SK-N-SH treated with all-trans-retinoic acid at 6 μM for 48 hours (cell line): ENCODE results near the gene MTMR3.

Source experiments
- ATAC-seq: fragments of 200-7000 bp; cut with Tn5 transposase; 3 replicates; pipeline ENCODE4 v1.9.1; 2020; ENCODE audit warnings: mild to moderate bottlenecking, moderate library complexity
- ARNTL ChIP-seq: fragments of 450-650 bp; formaldehyde crosslinking; IDR thresholded peaks from 2 replicates; pipeline ENCODE4 v1.5.0; 2020; ENCODE audit warnings: low read depth, mild to moderate bottlenecking, moderate library complexity, borderline replicate concordance
- CREB5 ChIP-seq: fragments of 250-450 bp; sonication (Bioruptor Pico); IDR thresholded peaks from 2 replicates; pipeline ENCODE4 v1.5.1; 2020; ENCODE audit warnings: low read depth, mild to moderate bottlenecking, moderate library complexity
- CSDC2 ChIP-seq: fragments of 250-450 bp; sonication (Bioruptor Pico); IDR thresholded peaks from 2 replicates; pipeline ENCODE4 v1.5.0; 2020; ENCODE audit warnings: mild to moderate bottlenecking, moderate library complexity
- CSRNP3 ChIP-seq: fragments of 250-450 bp; sonication (Bioruptor Pico); IDR thresholded peaks from 2 replicates; pipeline ENCODE4 v1.5.1; 2021; ENCODE audit warnings: mild to moderate bottlenecking, moderate library complexity
- GLIS3 ChIP-seq: fragments of 250-450 bp; sonication (Bioruptor Pico); IDR thresholded peaks from 2 replicates; pipeline ENCODE4 v1.5.0; 2020; ENCODE audit warnings: mild to moderate bottlenecking, moderate library complexity
- ISL1 ChIP-seq: fragments of 250-450 bp; sonication (Bioruptor Pico); IDR thresholded peaks from 2 replicates; pipeline ENCODE4 v2.1.2; 2022; ENCODE audit warnings: mild to moderate bottlenecking, moderate library complexity
- OSR1 ChIP-seq: fragments of 250-450 bp; sonication (Bioruptor Pico); IDR thresholded peaks from 2 replicates; pipeline ENCODE4 v1.8.0; 2022; ENCODE audit warnings: moderate library complexity, mild to moderate bottlenecking, inconsistent platforms
- PATZ1 ChIP-seq: fragments of 250-450 bp; sonication (Bioruptor Pico); IDR thresholded peaks from 2 replicates; pipeline ENCODE4 v1.8.0; 2020; ENCODE audit warnings: mild to moderate bottlenecking, moderate library complexity, borderline replicate concordance
- POU6F1 ChIP-seq: fragments of 250-450 bp; sonication (Bioruptor Pico); IDR thresholded peaks from 2 replicates; pipeline ENCODE4 v1.8.0; 2021; ENCODE audit warnings: low read depth, mild to moderate bottlenecking, moderate library complexity, borderline replicate concordance
- PPARA ChIP-seq: fragments of 250-450 bp; sonication (Bioruptor Pico); IDR thresholded peaks from 2 replicates; pipeline ENCODE4 v1.5.0; 2020; ENCODE audit warnings: mild to moderate bottlenecking, borderline replicate concordance
- SNAI2 ChIP-seq: fragments of 250-450 bp; sonication (Bioruptor Pico); IDR thresholded peaks from 2 replicates; pipeline ENCODE4 v1.5.0; 2020; ENCODE audit warnings: mild to moderate bottlenecking, moderate library complexity
- TCF4 ChIP-seq: fragments of 250-450 bp; sonication (Bioruptor Pico); IDR thresholded peaks from 2 replicates; pipeline ENCODE4 v1.8.0; 2021; ENCODE audit warnings: mild to moderate bottlenecking, moderate library complexity, borderline replicate concordance
- TOX ChIP-seq: fragments of 250-450 bp; sonication (Bioruptor Pico); IDR thresholded peaks from 2 replicates; pipeline ENCODE4 v1.8.0; 2021; ENCODE audit warnings: mild to moderate bottlenecking, moderate library complexity, borderline replicate concordance
- TSHZ2 ChIP-seq: fragments of 250-450 bp; sonication (Bioruptor Pico); IDR thresholded peaks from 2 replicates; pipeline ENCODE4 v1.5.0; 2020; ENCODE audit warnings: mild to moderate bottlenecking, moderate library complexity
- ZFP3 ChIP-seq: fragments of 250-450 bp; sonication (Bioruptor Pico); IDR thresholded peaks from 2 replicates; pipeline ENCODE4 v1.5.0; 2020; ENCODE audit warnings: mild to moderate bottlenecking, moderate library complexity
- ZFP30 ChIP-seq: fragments of 450-650 bp; formaldehyde crosslinking; IDR thresholded peaks from 2 replicates; pipeline ENCODE4 v1.5.0; 2022; ENCODE audit warnings: mild to moderate bottlenecking, moderate library complexity
- ZNF565 ChIP-seq: fragments of 450-650 bp; formaldehyde crosslinking; conservative IDR thresholded peaks from 2 replicates; pipeline ENCODE4 v1.5.0; 2020; ENCODE audit warnings: low read depth, mild to moderate bottlenecking, moderate library complexity
- ZNF70 ChIP-seq: fragments of 450-650 bp; formaldehyde crosslinking; IDR thresholded peaks from 2 replicates; pipeline ENCODE4 v1.5.0; 2020; ENCODE audit warnings: mild to moderate bottlenecking, moderate library complexity
- ZNF8 ChIP-seq: fragments of 450-650 bp; formaldehyde crosslinking; IDR thresholded peaks from 2 replicates; pipeline ENCODE4 v1.5.0; 2020; ENCODE audit warnings: mild to moderate bottlenecking, moderate library complexity

The MTMR3 gene

GRCh38 chr22:30021338-30021737 lies 138.4 kb downstream of the MTMR3 start (continued):
- TF ChIP-seq CREB5 (CRISPR knock-in tag), result no peak
- TF ChIP-seq ZFP30, result no peak
- TF ChIP-seq CSDC2, result no peak
- TF ChIP-seq POU6F1, result no peak
- no peak for TF ChIP-seq ZNF8 (CRISPR knock-in tag)

- no peak for TF ChIP-seq ZNF565 (CRISPR knock-in tag)
- no peak for TF ChIP-seq SNAI2
- TF ChIP-seq ZFP30, result no peak
- no peak for TF ChIP-seq OSR1 (CRISPR knock-in tag)
- no peak for TF ChIP-seq CSRNP3 (CRISPR knock-in tag)
- TF ChIP-seq GLIS3 (CRISPR knock-in tag), result no peak
- no peak for TF ChIP-seq TSHZ2
- no peak for TF ChIP-seq PPARA (CRISPR knock-in tag)
- no peak for TF ChIP-seq ZNF8 (CRISPR knock-in tag)
- TF ChIP-seq ZFP3, result no peak
- no peak for TF ChIP-seq ARNTL
- TF ChIP-seq ZNF70 (CRISPR knock-in tag), result no peak
- no peak for TF ChIP-seq ISL1 (CRISPR knock-in tag)
- TF ChIP-seq, all 23 proteins: peak for 0
- ATAC-seq, result no peak
Observed at GRCh38 chr22:30021881-30022619, 139.1 kb downstream of the MTMR3 start.

- no peak for TF ChIP-seq ARNTL
- no peak for TF ChIP-seq TOX (CRISPR knock-in tag)
- no peak for TF ChIP-seq ISL1 (CRISPR knock-in tag)
- TF ChIP-seq GLIS3 (CRISPR knock-in tag), result no peak
- TF ChIP-seq CSDC2, result no peak
- no peak for TF ChIP-seq PATZ1 (CRISPR knock-in tag)
- no peak for TF ChIP-seq POU6F1
- TF ChIP-seq TSHZ2, result no peak
- TF ChIP-seq PPARA (CRISPR knock-in tag), result no peak
- no peak for TF ChIP-seq CREB5 (CRISPR knock-in tag)
- TF ChIP-seq OSR1 (CRISPR knock-in tag), result no peak
- no peak for TF ChIP-seq TCF4 (CRISPR knock-in tag)
- no peak for TF ChIP-seq ZNF8 (CRISPR knock-in tag)
- ATAC-seq, result no peak
Observed at GRCh38 chr22:30023099-30023660, 140.2 kb downstream of the MTMR3 start.
